Skeletal muscle cell (primary cell): ENCODE results near the gene CTNNA3.

Source experiments
- DNase-seq: peaks from one replicate; pipeline ENCODE4 v3.0.0-alpha.2; 2010; ENCODE audit warnings: low read depth
- H3K4me3 ChIP-seq: 2 replicates; pipeline ENCODE4 v1.5.1; 2011; ENCODE audit warnings: low read depth, mild to moderate bottlenecking, control low read depth, low read length, moderate library complexity

The CTNNA3 gene

GRCh38 chr10:66772548-66773471, 923.2 kb downstream of the CTNNA3 start:
- H3K4me3 ChIP-seq, result no peak overlapping the region
- DNase-seq, result peak; percentile 25

GRCh38 chr10:66767707-66768106, 928.3 kb downstream of the CTNNA3 start:
- H3K4me3 ChIP-seq, result no peak overlapping the region
- no peak for DNase-seq

GRCh38 chr10:66762218-66762729, 933.7 kb downstream of the CTNNA3 start:
- no peak overlapping the region for H3K4me3 ChIP-seq
- no peak for DNase-seq

- no peak for DNase-seq
- H3K4me3 ChIP-seq, result no peak overlapping the region
Observed at GRCh38 chr10:66760941-66761340, 935.1 kb downstream of the CTNNA3 start.

GRCh38 chr10:66755474-66755873, 940.5 kb downstream of the CTNNA3 start:
- DNase-seq, result no peak
- H3K4me3 ChIP-seq, result no peak overlapping the region

GRCh38 chr10:66752714-66753113, 943.3 kb downstream of the CTNNA3 start:
- peak; percentile 11 for DNase-seq
- no peak overlapping the region for H3K4me3 ChIP-seq

GRCh38 chr10:66748217-66748616, 947.8 kb downstream of the CTNNA3 start:
- no peak for DNase-seq

GRCh38 chr10:66747451-66747850, 948.5 kb downstream of the CTNNA3 start:
- DNase-seq, result peak; percentile 65
- H3K4me3 ChIP-seq, result no peak overlapping the region

More at GRCh38 chr10:66748217-66748616, 947.8 kb downstream of the CTNNA3 start:
- H3K4me3 ChIP-seq, result no peak overlapping the region

- no peak for DNase-seq
- no peak overlapping the region for H3K4me3 ChIP-seq
Observed at GRCh38 chr10:66746711-66747110, 949.3 kb downstream of the CTNNA3 start.

GRCh38 chr10:66746246-66746645, 949.7 kb downstream of the CTNNA3 start:
- no peak for DNase-seq
- no peak overlapping the region for H3K4me3 ChIP-seq

GRCh38 chr10:66744915-66745314, 951.1 kb downstream of the CTNNA3 start:
- no peak overlapping the region for H3K4me3 ChIP-seq
- DNase-seq, result no peak

- no peak overlapping the region for H3K4me3 ChIP-seq
- DNase-seq, result no peak
Observed at GRCh38 chr10:66737241-66737640, 958.8 kb downstream of the CTNNA3 start.

- no peak for DNase-seq
- H3K4me3 ChIP-seq, result no peak overlapping the region
Observed at GRCh38 chr10:66723608-66724400, 972.2 kb downstream of the CTNNA3 start.

- DNase-seq, result no peak
- H3K4me3 ChIP-seq, result no peak overlapping the region
Observed at GRCh38 chr10:66719483-66719882, 976.5 kb downstream of the CTNNA3 start.

- DNase-seq, result no peak
- H3K4me3 ChIP-seq, result no peak overlapping the region
Observed at GRCh38 chr10:66717231-66717981, 978.6 kb downstream of the CTNNA3 start.

- DNase-seq, result peak; percentile 27
- H3K4me3 ChIP-seq, result no peak overlapping the region
Observed at GRCh38 chr10:66714741-66715140, 981.3 kb downstream of the CTNNA3 start.

GRCh38 chr10:66713387-66713786, 982.6 kb downstream of the CTNNA3 start:
- no peak for DNase-seq

GRCh38 chr10:66698069-66698468, 997.9 kb downstream of the CTNNA3 start:
- no peak overlapping the region for H3K4me3 ChIP-seq
- no peak for DNase-seq

More at GRCh38 chr10:66713387-66713786, 982.6 kb downstream of the CTNNA3 start:
- no peak overlapping the region for H3K4me3 ChIP-seq

GRCh38 chr10:66695046-66695445, 1000.9 kb downstream of the CTNNA3 start:
- no peak overlapping the region for H3K4me3 ChIP-seq
- no peak for DNase-seq
